WTC11 (cell line): ENCODE measurements around the gene SH2D1A. TPM values are rescaled to one million over a fixed set of nuclear protein-coding genes. Genes with fewer than 3 reads are reported as not detected.

Experiments
- ATAC-seq: fragments of 200-7000 bp; cut with Tn5 transposase; 2 replicates; pipeline ENCODE4 v1.10.0; 2021; ENCODE audit warnings: mild to moderate bottlenecking, moderate library complexity
- CTCF ChIA-PET: fragments of 300-600 bp; sonication (Branson Sonifier 250); formaldehyde crosslinking; loops from one replicate; lab custom pipeline; 2021; ENCODE audit warnings: antibody characterized with exemption; lab: Charles Lee
- POLR2A ChIA-PET: fragments of 350-600 bp; sonication (Branson Sonifier 250); formaldehyde crosslinking; loops from one replicate; lab custom pipeline; 2021; ENCODE audit warnings: antibody characterized with exemption; lab: Charles Lee
- DNase-seq: peaks from one replicate; pipeline ENCODE4 v3.0.0; 2021; ENCODE audit warnings: low spot score
- H3K27ac Mint-ChIP-seq: 2 replicates; pipeline ENCODE4 v1.8.0; 2021; ENCODE audit warnings: mixed read lengths
- H3K27me3 Mint-ChIP-seq: 2 replicates; pipeline ENCODE4 v1.8.0; 2021; ENCODE audit warnings: low read depth, mild to moderate bottlenecking, moderate library complexity, mixed read lengths
- H3K36me3 Mint-ChIP-seq: 2 replicates; pipeline ENCODE4 v1.8.0; 2021; ENCODE audit warnings: mixed read lengths
- H3K4me1 Mint-ChIP-seq: 2 replicates; pipeline ENCODE4 v1.8.0; 2022; ENCODE audit warnings: mixed read lengths
- H3K4me3 Mint-ChIP-seq: 2 replicates; pipeline ENCODE4 v1.8.0; 2021; ENCODE audit warnings: mild to moderate bottlenecking, moderate library complexity, mixed read lengths
- H3K9me3 Mint-ChIP-seq: 2 replicates; pipeline ENCODE4 v1.8.0; 2021; ENCODE audit warnings: mixed read lengths
- AR ChIP-seq: fragments of 250-450 bp; sonication (Bioruptor Pico); IDR thresholded peaks from 2 replicates; pipeline ENCODE4 v1.9.0; 2021; ENCODE audit warnings: mild to moderate bottlenecking
- E2F1 ChIP-seq: sonication (generic); formaldehyde crosslinking; IDR thresholded peaks from 2 replicates; pipeline ENCODE4 v1.8.0; 2022; ENCODE audit warnings: mild to moderate bottlenecking, missing genetic modification reagents
- E2F5 ChIP-seq: sonication (generic); formaldehyde crosslinking; IDR thresholded peaks from 2 replicates; pipeline ENCODE4 v1.8.1; 2022; ENCODE audit warnings: mild to moderate bottlenecking, moderate library complexity, missing genetic modification reagents
- FOXP4 ChIP-seq: sonication (generic); formaldehyde crosslinking; IDR thresholded peaks from 2 replicates; pipeline ENCODE4 v1.8.0; 2022; ENCODE audit warnings: mild to moderate bottlenecking, missing genetic modification reagents
- GABPB1 ChIP-seq: sonication (generic); formaldehyde crosslinking; IDR thresholded peaks from 2 replicates; pipeline ENCODE4 v1.8.1; 2023; ENCODE audit warnings: mild to moderate bottlenecking, missing genetic modification reagents
- NFE2L1 ChIP-seq: sonication (generic); formaldehyde crosslinking; IDR thresholded peaks from 2 replicates; pipeline ENCODE4 v1.8.1; 2023; ENCODE audit warnings: missing genetic modification reagents
- NR3C1 ChIP-seq: sonication (generic); formaldehyde crosslinking; conservative IDR thresholded peaks from 2 replicates; pipeline ENCODE4 v1.8.1; 2023; ENCODE audit warnings: low read depth, mild to moderate bottlenecking, missing genetic modification reagents
- OVOL2 ChIP-seq: fragments of 250-450 bp; sonication (Bioruptor Pico); IDR thresholded peaks from 2 replicates; pipeline ENCODE4 v1.9.0; 2021; ENCODE audit warnings: mild to moderate bottlenecking, borderline replicate concordance
- RELA ChIP-seq: sonication (generic); formaldehyde crosslinking; IDR thresholded peaks from 2 replicates; pipeline ENCODE4 v1.8.1; 2022; ENCODE audit warnings: missing genetic modification reagents, mild to moderate bottlenecking, borderline replicate concordance
- SOX15 ChIP-seq: fragments of 250-450 bp; sonication (Bioruptor Pico); IDR thresholded peaks from 2 replicates; pipeline ENCODE4 v1.9.0; 2021; ENCODE audit warnings: mild to moderate bottlenecking
- USF1 ChIP-seq: sonication (generic); formaldehyde crosslinking; IDR thresholded peaks from 2 replicates; pipeline ENCODE4 v1.8.0; 2022; ENCODE audit warnings: mild to moderate bottlenecking, missing genetic modification reagents
- ZBTB43 ChIP-seq: sonication (generic); formaldehyde crosslinking; IDR thresholded peaks from 2 replicates; pipeline ENCODE4 v1.8.1; 2023; ENCODE audit warnings: mild to moderate bottlenecking, missing genetic modification reagents
- ZMAT4 ChIP-seq: fragments of 250-450 bp; sonication (Bioruptor Pico); IDR thresholded peaks from 2 replicates; pipeline ENCODE4 v1.9.0; 2021; ENCODE audit warnings: mild to moderate bottlenecking
- ZNF263 ChIP-seq: sonication (generic); formaldehyde crosslinking; IDR thresholded peaks from 2 replicates; pipeline ENCODE4 v1.8.1; 2022; ENCODE audit warnings: low read depth, mild to moderate bottlenecking, moderate library complexity, missing genetic modification reagents
- ZNF423 ChIP-seq: fragments of 250-450 bp; sonication (Bioruptor Pico); IDR thresholded peaks from 2 replicates; pipeline ENCODE4 v2.1.2; 2022; ENCODE audit warnings: mild to moderate bottlenecking, moderate library complexity
- ZNF532 ChIP-seq: fragments of 250-450 bp; sonication (Bioruptor Pico); IDR thresholded peaks from 2 replicates; pipeline ENCODE4 v1.9.0; 2021; ENCODE audit warnings: mild to moderate bottlenecking, borderline replicate concordance
- total RNA-seq: library from RNA; stranded (reverse); gene quantifications from 3 replicates; pipeline ENCODE4 v1.2.3, GENCODE V29; 2021

The SH2D1A gene
- total RNA-seq, 1 experiment from 2014 or later = 0.24 TPM

GRCh38 chrX:124406294-124407014, 60.1 kb downstream of the SH2D1A start (continued):
- TF ChIP-seq FOXP4 (CRISPR knock-in tag) = no peak
- TF ChIP-seq RELA (CRISPR knock-in tag) = no peak
- no peak for TF ChIP-seq SOX15 (CRISPR knock-in tag)
- no peak for TF ChIP-seq ZNF423
- no peak for TF ChIP-seq ZNF532
- no peak for TF ChIP-seq GABPB1 (CRISPR knock-in tag)
- TF ChIP-seq E2F5 (CRISPR knock-in tag) = no peak
- no peak for TF ChIP-seq NR3C1

- DNase-seq (no peak), ATAC-seq (no peak)
- H3K36me3 Mint-ChIP-seq = no peaks in the 10 kb centered on the region
- H3K4me1 Mint-ChIP-seq = no peaks in the 10 kb centered on the region
- POLR2A ChIA-PET = no interaction called here
- H3K9me3 Mint-ChIP-seq = peaks cover 4% of the 10 kb centered on the region
- no peaks in the 10 kb centered on the region for H3K27me3 Mint-ChIP-seq
- no peak overlapping the region for H3K27ac Mint-ChIP-seq
- H3K4me3 Mint-ChIP-seq = no peak overlapping the region
- CTCF ChIA-PET = interaction anchor here (0.7 to 0.9 kb wide), 5 partner anchors 456 to 759 kb away, joined by 3 to 4 read pairs (median 4); no protein-coding TSS in a partner anchor
- TF ChIP-seq ZNF532 = no peak
- TF ChIP-seq ZNF263 (CRISPR knock-in tag) = no peak
- TF ChIP-seq ZNF423 = no peak
- no peak for TF ChIP-seq ZBTB43 (CRISPR knock-in tag)
- no peak for TF ChIP-seq E2F1 (CRISPR knock-in tag)
- TF ChIP-seq ZMAT4 (CRISPR knock-in tag) = no peak
- no peak for TF ChIP-seq USF1 (CRISPR knock-in tag)
- TF ChIP-seq NFE2L1 (CRISPR knock-in tag) = no peak
- TF ChIP-seq OVOL2 (CRISPR knock-in tag) = no peak
- no peak for TF ChIP-seq AR (CRISPR knock-in tag)
These were observed 60.9 kb downstream of the SH2D1A start for GRCh38 chrX:124407226-124407625.
